Testis (tissue), 3 donors: ENCODE data around the gene SMAD1. TPM values are rescaled to one million over a fixed set of nuclear protein-coding genes. Genes with fewer than 3 reads are reported as not detected.

ENCODE experiments used
- DNase-seq: peaks from one replicate; pipeline ENCODE4 v3.0.0-alpha.2; 2019
- H3K27ac ChIP-seq, 2 donors: fragments of 200-600 bp; sonication (generic); one replicate each; pipeline ENCODE4 v1.5.1; 2019
- H3K27me3 ChIP-seq: fragments of 200-600 bp; sonication (generic); one replicate; pipeline ENCODE4 v1.5.1; 2019
- H3K36me3 ChIP-seq: fragments of 200-600 bp; sonication (generic); one replicate; pipeline ENCODE4 v1.5.1; 2017; ENCODE audit warnings: low read depth; ENCODE audit errors: missing control alignments
- H3K4me1 ChIP-seq: fragments of 200-600 bp; sonication (generic); one replicate; pipeline ENCODE4 v1.5.1; 2019
- H3K4me3 ChIP-seq, 2 donors: fragments of 200-600 bp; sonication (generic); one replicate each; pipeline ENCODE4 v1.5.1; 2017 to 2019
- H3K9me3 ChIP-seq: fragments of 200-600 bp; sonication (generic); one replicate; pipeline ENCODE4 v1.5.1; 2017
- POLR2A ChIP-seq: fragments of 450-650 bp; IDR thresholded peaks from one replicate; pipeline ENCODE4 v1.6.1; 2017; ENCODE audit warnings: antibody characterized with exemption, mild to moderate bottlenecking, moderate library complexity
- WGBS, 2 donors: methylation state at CpG; one replicate each; pipeline ENCODE4 v1.1.5; 2018; 5-methylcytosine and 5-hydroxymethylcytosine counted together
- intact Hi-C: fragments of 100-400 bp; cut with DNase I; formaldehyde crosslinking; loops from one replicate; pipeline ENCODE4 v1.15.1; 2023; ENCODE audit warnings: low total_unique reads
- polyA plus RNA-seq: library from polyadenylated mRNA; stranded (reverse); fragments of 350-450 nt; fragmentation: Illumina TruSeq; extraction: RNeasy Lipid Tissue Mini Kit (QIAGEN cat#74804); gene quantifications from one replicate; pipeline ENCODE4 v1.2.3, GENCODE V29; 2014; ENCODE audit warnings: low read depth, low replicate concordance; ENCODE audit not compliant: insufficient read depth
- total RNA-seq, 2 donors: library from RNA; depleted of rRNA; stranded (reverse); fragments of >200 nt; gene quantifications; one replicate each; pipeline ENCODE4 v1.2.3, GENCODE V29; 2016
- TF ChIP-seq, protein P1 (sequence below), 3 experiments: fragments of 450-650 bp in 2 of 3; fragments of 200-600 bp in 1 of 3; sonication (generic) in 1 of 3; IDR thresholded peaks; one replicate each; pipeline ENCODE4 v1.5.1; 2016 to 2019; ENCODE audit warnings: antibody characterized with exemption in 3 of 3, mild to moderate bottlenecking in 2 of 3, moderate library complexity in 1 of 3

Gene SMAD1
- total and polyA plus RNA-seq, 3 donors from 2014 or later = 29.6 to 37.6 (median 30.1) TPM

DNA sequence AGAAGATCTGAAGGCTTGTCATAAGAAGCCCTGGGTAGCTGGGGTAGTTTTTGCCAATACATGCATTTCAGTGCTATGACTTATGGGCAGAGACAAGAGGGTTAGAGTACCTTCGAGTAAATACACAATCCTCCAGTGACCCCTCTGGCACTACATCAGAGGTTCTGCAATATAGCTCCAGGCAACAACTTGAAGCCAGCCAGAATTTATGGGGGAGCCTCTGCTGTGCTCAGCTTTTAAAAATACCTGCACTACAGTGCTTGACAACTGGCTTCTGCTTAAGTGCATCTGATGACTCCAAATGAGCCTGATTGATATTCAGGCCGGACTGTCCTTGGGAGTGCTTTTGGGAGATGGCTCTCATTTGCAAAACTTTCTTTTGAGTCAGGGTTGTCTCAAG, 44.9 kb upstream of the SMAD1 start:
- Histone ChIP-seq H3K36me3 (no peaks in the 10 kb centered on the region), H3K4me3 (no peak overlapping the region), H3K9me3 (no peaks in the 10 kb centered on the region), H3K4me1 (no peaks in the 10 kb centered on the region), H3K27me3 (no peaks in the 10 kb centered on the region), H3K27ac (no peak overlapping the region)
- no peak for DNase-seq
- intact Hi-C loops = no loop called here
- TF ChIP-seq POLR2A = no peak
- TF ChIP-seq, protein P1, sequence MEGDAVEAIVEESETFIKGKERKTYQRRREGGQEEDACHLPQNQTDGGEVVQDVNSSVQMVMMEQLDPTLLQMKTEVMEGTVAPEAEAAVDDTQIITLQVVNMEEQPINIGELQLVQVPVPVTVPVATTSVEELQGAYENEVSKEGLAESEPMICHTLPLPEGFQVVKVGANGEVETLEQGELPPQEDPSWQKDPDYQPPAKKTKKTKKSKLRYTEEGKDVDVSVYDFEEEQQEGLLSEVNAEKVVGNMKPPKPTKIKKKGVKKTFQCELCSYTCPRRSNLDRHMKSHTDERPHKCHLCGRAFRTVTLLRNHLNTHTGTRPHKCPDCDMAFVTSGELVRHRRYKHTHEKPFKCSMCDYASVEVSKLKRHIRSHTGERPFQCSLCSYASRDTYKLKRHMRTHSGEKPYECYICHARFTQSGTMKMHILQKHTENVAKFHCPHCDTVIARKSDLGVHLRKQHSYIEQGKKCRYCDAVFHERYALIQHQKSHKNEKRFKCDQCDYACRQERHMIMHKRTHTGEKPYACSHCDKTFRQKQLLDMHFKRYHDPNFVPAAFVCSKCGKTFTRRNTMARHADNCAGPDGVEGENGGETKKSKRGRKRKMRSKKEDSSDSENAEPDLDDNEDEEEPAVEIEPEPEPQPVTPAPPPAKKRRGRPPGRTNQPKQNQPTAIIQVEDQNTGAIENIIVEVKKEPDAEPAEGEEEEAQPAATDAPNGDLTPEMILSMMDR (IDR thresholded peaks at IDR 0.05) = no peak
- 53% methylated on average over 2 of the region's 2 CpGs for WGBS, 2 donors

DNA sequence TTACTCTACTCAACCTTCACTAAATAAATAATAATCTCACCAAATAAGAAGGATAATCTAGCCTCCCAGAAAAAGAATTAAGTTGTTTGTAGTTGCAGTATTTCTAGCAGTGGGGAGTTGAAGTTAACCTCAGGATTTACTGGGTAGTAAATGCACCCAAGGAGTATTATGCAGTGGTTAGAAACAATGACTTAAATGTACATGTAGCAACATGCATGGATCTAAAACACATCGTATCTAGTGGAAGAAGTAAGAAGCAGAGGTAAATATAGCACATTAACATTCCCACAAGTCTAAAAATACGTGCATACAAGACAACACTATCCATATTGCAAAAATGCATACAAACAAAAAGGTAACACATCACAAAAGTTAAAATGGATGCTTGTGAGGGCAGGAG, 44.2 kb upstream of the SMAD1 start:
- WGBS, 2 donors = 85 to 89% methylated on average over 2 of the region's 2 CpGs
- Histone ChIP-seq H3K4me3 (no peak overlapping the region), H3K27ac (no peak overlapping the region), H3K4me1 (no peaks in the 10 kb centered on the region), H3K27me3 (no peaks in the 10 kb centered on the region), H3K9me3 (no peaks in the 10 kb centered on the region), H3K36me3 (no peaks in the 10 kb centered on the region)
- TF ChIP-seq, protein P1 (IDR thresholded peaks at IDR 0.05) = no peak
- TF ChIP-seq POLR2A = no peak
- DNase-seq = no peak
- intact Hi-C loops = no loop called here

DNA sequence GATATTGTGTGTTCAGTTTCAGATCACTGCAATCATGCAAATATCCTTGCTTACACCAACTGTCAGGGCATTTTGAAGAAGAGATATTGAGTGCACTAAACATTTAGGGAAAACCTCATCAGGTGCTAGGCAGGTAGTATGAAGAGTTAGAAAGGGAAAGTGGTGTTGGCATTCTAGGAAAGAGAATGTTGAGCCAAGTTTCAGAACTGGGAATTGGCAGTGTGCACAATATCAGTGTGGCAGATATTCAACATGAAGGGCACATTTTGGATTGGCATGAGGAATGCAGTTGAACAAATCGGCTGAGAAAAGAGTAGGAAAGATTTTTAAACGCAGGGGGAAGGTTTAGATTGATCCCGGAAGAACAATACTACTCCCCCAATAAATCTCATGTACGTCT, 43.4 kb upstream of the SMAD1 start:
- intact Hi-C loops = no loop called here
- no peak for DNase-seq
- Histone ChIP-seq H3K4me1 (no peaks in the 10 kb centered on the region), H3K4me3 (no peak overlapping the region), H3K36me3 (no peaks in the 10 kb centered on the region), H3K27ac (no peak overlapping the region), H3K9me3 (no peaks in the 10 kb centered on the region), H3K27me3 (no peaks in the 10 kb centered on the region)
- WGBS, 2 donors = 87 to 91% methylated on average over 4 of the region's 4 CpGs
- TF ChIP-seq, protein P1 (IDR thresholded peaks at IDR 0.05) = no peak
- no peak for TF ChIP-seq POLR2A

DNA sequence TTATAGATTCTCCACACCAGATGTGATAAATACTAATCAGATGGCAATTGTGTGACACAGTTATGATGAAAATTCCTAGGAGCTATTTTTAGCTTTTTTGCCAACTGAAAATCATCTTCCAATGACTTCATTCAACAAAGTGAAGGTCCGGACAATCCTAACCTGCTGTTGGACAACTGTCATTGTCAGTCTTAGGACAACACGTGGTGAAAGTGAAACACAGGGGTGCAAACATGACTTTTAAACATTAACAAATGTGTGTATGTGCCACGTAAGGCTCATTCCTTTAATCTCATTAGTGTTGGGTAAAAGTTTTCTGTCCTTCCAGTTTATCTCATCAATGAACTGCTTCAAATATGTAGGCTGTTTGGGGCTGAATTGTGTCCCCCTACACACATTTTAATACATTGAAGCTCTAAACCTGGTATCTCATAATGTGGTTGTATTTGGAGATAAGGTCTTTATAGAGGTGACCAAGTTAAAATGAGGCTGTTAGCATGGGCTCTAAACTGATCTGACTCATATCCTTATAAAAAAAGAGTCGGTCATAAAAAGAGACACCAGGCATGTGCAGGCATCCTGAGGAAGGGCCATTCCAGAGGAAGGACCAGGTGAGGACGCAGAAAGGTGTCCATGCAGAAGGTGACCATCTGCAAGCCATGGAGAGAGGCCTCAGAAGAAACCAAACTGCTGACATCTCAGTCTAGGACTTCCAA, 41.2 kb upstream of the SMAD1 start:
- TF ChIP-seq, protein P1 (IDR thresholded peaks at IDR 0.05) = no peak
- no peak for TF ChIP-seq POLR2A
- Histone ChIP-seq H3K27me3 (no peaks in the 10 kb centered on the region), H3K4me3 (no peak overlapping the region), H3K36me3 (no peaks in the 10 kb centered on the region), H3K4me1 (no peaks in the 10 kb centered on the region), H3K9me3 (no peaks in the 10 kb centered on the region), H3K27ac (no peak overlapping the region)
- intact Hi-C loops = no loop called here
- WGBS, 2 donors = 89 to 92% methylated on average over 5 of the region's 5 CpGs
- no peak for DNase-seq

DNA sequence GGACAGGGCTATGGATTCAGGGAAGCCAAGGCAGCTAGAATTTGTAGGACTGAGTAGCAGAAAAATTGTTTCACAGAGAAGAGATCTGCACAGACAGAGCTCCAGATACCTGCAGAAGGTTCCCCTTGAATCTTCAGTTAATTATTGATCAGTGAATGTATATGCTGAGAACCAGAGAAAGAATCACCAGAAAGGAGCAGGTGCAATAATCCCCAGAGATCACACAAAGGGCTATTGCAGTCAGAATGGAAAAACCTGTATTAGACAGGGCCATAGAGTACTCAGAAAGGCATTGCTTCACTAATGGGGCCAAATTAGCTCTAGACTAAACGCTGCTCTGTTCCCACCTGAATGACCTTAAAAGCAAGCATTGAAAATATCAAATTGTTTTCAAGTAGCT, 35.5 kb upstream of the SMAD1 start:
- TF ChIP-seq POLR2A = no peak
- TF ChIP-seq, protein P1 (IDR thresholded peaks at IDR 0.05) = no peak
- no peak overlapping the region for H3K27ac ChIP-seq
- H3K4me1 ChIP-seq = no peaks in the 10 kb centered on the region
- no peaks in the 10 kb centered on the region for H3K27me3 ChIP-seq
- DNase-seq = no peak
- intact Hi-C loops = no loop called here
- WGBS, 2 donors = 85 to 92% methylated on average over 1 of the region's 1 CpG
- H3K9me3 ChIP-seq = no peaks in the 10 kb centered on the region
- no peaks in the 10 kb centered on the region for H3K36me3 ChIP-seq
- no peak overlapping the region for H3K4me3 ChIP-seq
